Left ventricle myocardium inferior (tissue), 1 donor: ENCODE results near the gene ZFP64. TPM values are rescaled to one million over a fixed set of nuclear protein-coding genes. Genes with fewer than 3 reads are reported as not detected.

Experiments used
- DNase-seq: peaks from one replicate; pipeline ENCODE4 v3.0.0-alpha.2; 2020
- H3K27ac ChIP-seq: fragments of 200-600 bp; replicated peaks from 2 replicates; pipeline ENCODE4 v1.8.0; 2021
- H3K27me3 ChIP-seq: fragments of 200-600 bp; 2 replicates; pipeline ENCODE4 v1.8.0; 2021; ENCODE audit warnings: low read depth
- H3K36me3 ChIP-seq: fragments of 200-600 bp; 2 replicates; pipeline ENCODE4 v1.8.0; 2021
- H3K4me1 ChIP-seq: fragments of 200-600 bp; 2 replicates; pipeline ENCODE4 v1.8.0; 2021
- H3K4me3 ChIP-seq: fragments of 200-600 bp; 2 replicates; pipeline ENCODE4 v1.8.0; 2021; ENCODE audit warnings: mild to moderate bottlenecking, moderate library complexity
- H3K9me3 ChIP-seq: fragments of 200-600 bp; replicated peaks from 2 replicates; pipeline ENCODE4 v1.8.0; 2021
- CTCF ChIP-seq: fragments of 200-600 bp; IDR thresholded peaks from 2 replicates; pipeline ENCODE4 v1.8.0; 2021; ENCODE audit warnings: antibody characterized with exemption, mild to moderate bottlenecking, borderline replicate concordance
- intact Hi-C: fragments of 100-400 bp; cut with micrococcal nuclease; formaldehyde crosslinking; loops from one replicate; pipeline ENCODE4 v1.11.0; 2022
- total RNA-seq: library from RNA; stranded (reverse); fragmentation: NEBNext Ultra II Directional; extraction: Animal tissue kit (Norgen Biotek cat#: 25700); gene quantifications from one replicate; pipeline ENCODE4 v1.2.1, GENCODE V29; 2021
- donor health status: DM: no; HTN: yes; CAD: no; lungs with severe emphysema.

ZFP64 gene
- total RNA-seq, 1 donor from 2014 or later = 8.4 TPM

DNA sequence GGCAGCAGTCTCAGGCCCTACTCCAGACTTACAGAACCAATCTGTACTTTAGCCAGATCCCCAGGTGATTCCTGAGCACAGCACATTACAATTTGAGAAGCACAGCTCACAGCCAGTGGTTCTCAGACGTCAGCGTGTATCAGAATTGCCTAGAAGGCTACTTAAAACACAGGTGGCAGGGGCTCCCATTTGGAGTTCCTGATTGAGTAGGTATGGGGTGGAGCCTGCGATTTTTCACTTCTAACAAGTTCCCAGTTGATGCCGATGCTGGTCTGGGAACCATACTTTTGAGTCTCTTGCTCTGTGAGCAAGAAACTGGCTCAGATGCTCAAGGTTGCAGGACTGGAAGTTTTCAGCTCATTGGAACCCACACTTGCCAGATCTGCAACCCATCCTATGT is 89.5 kb downstream of the ZFP64 start:
- Histone ChIP-seq H3K27me3 (peaks cover 52% of the 10 kb centered on the region), H3K9me3 (no peaks in the 10 kb centered on the region), H3K36me3 (peaks cover 5% of the 10 kb centered on the region), H3K4me3 (no peak overlapping the region), H3K27ac (no peak overlapping the region), H3K4me1 (peaks cover 31% of the 10 kb centered on the region)
- intact Hi-C loops = no loop called here
- TF ChIP-seq CTCF = no peak
- no peak for DNase-seq
